ENCODE results near the gene CYP27B1.

GRCh38 chr12:57758552-57759359 is 8.1 kb downstream of the CYP27B1 start:
- TF ChIP-seq CTCF (IDR thresholded peaks at IDR 0.05) (no peak), POLR2A (IDR thresholded peaks at IDR 0.05) (no peak)
